ENCODE results near the gene ADSS1.

ADSS1 gene

DNA sequence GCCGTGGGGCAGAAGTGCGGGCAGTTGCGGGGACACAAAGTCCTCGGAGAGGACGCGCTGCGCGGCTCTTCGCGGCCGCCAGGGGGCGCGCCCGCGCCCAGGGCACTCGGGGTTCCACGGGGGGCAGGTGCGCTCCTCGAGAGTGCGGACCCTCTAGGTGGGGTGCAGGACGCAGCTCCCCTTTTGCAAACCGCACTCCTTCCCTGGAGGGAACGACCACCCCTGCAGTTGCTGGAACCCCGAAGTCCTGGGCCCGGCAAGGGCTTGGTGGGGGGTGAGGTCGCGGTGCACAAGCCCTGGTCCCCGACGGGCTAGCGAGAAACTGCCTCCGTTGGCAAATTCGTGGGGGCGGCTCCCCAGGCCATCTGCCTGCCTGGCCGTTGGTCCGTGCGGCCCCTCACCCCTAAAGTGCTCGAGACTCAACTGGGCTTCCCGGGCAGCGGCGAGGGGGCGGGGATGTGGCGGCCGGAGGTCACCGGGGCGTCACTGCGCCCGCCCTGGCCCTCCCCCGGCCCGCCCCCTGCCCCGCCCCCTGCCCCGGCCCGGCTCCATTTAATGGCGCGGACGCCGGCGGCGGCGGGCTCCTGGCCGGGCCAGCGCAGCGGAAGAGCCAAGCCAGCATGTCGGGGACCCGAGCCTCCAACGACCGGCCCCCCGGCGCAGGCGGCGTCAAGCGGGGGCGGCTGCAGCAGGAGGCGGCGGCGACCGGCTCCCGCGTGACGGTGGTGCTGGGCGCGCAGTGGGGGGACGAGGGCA, at the start of gene ADSS1:
Gene ADSS1, plus strand, starts transcription at position 579 of the 756 bp plus-strand sequence. Its CDS starts 42 bp downstream, at position 621.
- peak; percentile 69 for DNase-seq (ENCODE audit: low read depth, low spot score)

DNA sequence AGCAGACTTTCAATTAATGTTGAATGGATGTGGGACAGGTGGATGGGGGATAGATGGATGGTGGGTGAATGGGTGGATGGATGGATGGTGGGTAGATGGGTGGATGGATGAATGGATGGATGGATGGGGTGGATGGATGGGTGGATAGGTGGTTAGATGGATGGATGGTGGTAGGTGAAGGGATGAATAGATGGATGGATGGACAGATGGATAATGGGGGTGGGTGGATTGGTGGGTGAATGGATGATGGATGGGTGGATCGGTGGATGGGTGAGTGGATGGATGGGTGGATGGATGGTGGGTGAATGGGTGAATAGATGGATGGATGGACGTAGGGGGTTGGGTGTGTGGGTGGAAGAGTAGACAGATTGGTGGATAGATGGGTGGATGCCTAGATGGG, 48.6 kb upstream of the ADSS1 start:
- no peak for DNase-seq (ENCODE audit: low read depth, low spot score)

DNA sequence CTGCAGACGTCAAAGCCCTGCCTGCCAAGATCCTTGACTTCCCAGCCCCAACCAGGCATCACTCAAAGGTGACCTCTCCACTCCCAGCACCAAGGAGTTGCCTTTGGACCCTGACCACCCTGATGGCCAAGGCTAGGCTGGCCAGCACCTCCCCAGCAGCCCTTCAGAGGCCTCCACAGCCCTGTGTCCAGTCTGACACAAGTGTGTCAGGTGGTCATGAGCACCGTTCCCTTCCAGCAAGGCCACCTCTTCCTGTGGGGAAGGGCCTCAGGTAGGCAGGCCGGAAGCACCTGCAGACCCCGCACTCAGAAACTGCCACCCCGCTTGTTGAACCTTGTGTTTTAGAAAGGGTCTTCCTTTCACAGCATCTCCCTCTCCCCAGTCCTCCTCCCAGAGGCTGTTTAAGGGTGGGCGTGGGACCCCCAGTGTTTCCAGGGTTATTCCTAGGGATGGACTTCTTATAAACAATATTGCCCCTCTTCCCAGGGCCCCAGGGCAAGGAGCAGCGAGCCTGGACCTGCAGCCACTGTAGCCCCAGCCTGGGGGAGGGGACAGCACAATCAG, 47.8 kb upstream of the ADSS1 start:
- DNase-seq (ENCODE audit: low read depth, low spot score) = no peak

DNA sequence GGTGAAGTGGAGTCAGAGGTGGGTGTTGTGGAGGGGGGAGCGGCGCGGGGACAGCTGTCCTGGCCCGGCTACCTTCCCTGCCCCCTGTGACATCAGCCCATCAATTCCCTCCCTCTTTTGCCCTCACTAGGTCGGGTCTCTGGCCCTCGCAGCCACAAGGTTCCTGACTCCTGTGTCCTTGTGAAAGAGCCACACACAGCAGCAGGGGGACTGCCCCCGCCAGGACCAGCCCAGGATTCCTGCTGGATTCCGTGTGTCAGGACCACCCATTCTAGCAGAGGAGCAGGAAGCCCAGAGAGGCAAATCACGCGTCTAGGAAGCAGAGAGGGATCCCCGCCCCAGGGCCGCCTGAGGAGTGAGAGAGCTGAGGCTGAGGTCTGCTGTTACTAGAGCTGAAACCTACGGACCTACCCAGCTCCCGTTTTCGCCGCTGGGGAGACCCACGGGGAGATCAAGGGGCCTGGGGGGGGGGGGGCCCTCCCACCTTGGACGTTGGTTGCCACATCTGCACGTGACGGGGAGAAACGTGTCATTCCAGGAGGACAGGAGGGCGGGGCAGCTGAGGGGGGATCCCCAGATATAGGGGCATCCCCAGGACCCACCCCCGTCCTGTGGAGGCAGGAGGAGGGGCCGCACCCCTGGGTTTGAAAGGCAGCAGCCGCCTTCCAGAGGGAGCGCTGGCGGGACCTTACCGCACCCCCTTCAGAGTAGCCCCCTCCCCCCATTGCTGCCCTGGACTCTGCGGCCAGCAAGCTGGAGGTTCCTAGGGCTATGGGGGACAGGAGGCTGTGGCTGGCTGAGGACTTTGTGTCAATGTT, 47.1 kb upstream of the ADSS1 start:
- DNase-seq (ENCODE audit: low read depth, low spot score) = peak; percentile 76

DNA sequence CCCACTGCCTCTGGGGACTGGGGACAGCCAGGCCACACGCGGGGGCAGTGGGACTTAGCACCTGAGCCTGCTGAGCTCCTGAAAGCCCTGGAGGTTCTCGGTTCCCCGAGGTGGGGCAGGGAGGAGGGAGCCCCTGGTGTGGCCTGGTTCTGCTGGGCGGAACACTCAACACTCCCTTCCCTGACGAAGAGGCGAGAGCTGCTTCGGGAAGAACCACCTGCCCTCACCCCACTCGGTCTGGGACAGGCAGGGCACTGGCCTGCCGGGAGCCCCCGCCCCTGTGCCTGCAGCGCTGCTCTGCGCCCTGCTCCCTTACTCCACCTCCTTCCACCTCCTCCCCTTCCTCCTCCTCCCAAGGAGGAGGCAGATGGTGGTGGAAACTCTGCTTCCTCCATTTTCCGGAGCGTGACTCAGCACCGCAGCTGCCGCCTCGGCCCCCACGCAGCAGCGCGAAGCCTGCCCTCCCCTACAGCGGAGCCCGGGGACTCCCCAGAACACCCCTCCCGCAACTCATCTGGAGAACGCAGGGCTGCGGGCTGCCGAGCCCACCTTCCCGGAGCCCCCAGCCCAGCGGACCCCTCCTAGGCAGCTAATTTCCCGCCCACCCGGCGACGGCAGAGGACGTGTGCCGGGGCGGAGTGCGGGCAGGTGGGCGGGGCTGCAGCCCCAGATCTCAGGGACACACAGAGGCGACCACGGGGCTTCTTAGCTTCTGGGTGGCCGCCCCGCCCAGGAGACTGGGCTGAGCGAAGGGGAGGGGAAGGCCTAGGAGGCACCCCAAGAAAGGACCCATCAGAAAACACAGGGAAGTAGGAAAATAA, 46.3 kb upstream of the ADSS1 start:
- peak; percentile 87 for DNase-seq (ENCODE audit: low read depth, low spot score)

DNA sequence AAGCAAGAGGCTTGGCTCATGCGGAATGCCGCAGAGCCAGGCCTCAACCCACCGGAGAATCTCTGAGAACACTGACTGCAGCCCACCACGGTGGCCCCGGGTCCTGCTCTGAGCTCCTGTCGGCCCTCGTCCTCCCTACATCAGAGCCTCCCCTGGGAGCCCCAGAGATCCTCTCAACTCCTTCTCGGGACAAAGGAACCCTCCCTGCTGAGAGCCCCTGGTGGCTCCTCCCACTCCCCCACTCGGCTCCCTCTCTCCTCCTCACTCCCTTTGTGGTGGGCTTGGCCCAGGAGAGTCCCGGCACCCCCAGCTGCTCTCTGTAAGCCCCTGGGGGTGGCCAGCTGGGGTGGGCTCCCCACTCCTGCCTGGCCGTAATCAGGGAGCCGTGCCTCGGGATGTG, 45.7 kb upstream of the ADSS1 start:
- peak; percentile 62 for DNase-seq (ENCODE audit: low read depth, low spot score)

DNA sequence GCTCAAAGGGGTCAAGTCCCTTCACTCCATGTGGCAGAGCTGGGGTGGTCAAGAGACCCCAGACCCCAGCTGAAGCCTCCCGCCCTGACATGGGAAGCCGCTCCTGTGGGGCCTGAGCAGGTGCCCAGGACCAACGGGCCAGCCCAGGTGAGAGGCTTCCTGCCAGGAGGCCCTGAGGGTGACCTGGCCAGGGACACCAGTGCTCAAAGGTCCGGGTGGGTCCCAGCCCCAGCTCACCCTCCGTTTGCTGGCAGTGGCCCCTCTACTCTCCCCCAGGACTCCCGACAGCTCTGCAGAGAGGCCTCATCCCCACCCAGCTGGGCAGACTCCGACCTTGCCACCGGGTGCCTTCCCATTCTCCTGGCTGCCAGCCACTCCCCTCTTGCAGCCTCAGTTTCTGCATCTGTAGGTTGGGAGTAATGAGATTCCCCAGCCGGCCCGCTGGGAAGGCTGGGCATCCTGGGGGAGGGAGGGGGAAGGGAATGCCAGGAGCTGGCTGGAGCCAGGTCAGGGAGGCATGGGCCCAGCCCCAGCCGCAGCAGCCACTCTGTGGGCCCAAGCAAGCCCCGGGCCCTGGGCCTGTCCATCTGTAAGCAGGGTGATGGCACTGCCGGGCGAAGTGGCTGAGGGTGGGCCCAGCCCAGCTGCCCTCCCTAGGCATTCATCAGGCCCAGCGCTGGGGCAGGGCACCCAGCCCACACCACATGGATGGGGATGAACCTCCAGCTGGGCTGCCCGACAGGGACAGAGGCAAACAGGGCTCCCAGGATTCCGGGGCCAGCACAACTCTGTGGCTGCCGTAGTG, 44.9 kb upstream of the ADSS1 start:
- no peak for DNase-seq (ENCODE audit: low read depth, low spot score)

DNA sequence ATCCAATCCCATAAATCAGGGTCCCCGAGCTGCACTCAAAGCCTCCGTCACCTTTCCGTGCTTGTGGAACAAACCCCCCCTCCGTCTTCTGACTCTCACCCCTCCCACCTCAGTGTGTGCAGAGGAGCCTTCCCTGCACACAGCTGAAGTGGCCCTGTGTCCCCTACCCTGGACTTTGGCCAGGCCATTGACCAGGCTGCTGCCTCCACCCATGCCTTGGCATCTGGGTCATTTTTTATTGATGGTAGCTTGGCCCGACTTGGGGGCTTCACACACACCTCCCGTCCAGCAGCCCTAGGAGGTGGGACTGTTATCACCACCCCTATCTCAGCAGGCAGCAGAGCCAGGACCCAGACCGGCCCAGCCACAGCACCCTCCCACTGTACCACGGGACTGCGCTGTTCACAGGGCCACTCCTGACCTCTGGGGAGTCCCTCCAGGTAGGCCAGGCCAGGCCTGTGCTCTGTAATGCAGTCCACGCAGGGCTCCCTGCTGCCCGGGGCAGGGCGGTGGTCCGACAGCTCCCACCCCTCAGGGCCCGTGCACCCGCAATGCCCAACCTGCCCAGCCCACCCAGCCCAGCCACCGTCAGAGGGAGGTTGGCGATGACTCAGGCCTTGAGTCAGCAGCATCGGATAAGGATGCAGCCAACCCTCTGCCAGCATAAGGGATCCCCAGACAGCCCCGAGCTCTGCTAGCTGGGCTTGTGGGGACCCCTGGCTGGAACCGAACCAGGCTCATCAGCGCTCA, 43.8 kb upstream of the ADSS1 start:
- DNase-seq (ENCODE audit: low read depth, low spot score) = peak; percentile 76

DNA sequence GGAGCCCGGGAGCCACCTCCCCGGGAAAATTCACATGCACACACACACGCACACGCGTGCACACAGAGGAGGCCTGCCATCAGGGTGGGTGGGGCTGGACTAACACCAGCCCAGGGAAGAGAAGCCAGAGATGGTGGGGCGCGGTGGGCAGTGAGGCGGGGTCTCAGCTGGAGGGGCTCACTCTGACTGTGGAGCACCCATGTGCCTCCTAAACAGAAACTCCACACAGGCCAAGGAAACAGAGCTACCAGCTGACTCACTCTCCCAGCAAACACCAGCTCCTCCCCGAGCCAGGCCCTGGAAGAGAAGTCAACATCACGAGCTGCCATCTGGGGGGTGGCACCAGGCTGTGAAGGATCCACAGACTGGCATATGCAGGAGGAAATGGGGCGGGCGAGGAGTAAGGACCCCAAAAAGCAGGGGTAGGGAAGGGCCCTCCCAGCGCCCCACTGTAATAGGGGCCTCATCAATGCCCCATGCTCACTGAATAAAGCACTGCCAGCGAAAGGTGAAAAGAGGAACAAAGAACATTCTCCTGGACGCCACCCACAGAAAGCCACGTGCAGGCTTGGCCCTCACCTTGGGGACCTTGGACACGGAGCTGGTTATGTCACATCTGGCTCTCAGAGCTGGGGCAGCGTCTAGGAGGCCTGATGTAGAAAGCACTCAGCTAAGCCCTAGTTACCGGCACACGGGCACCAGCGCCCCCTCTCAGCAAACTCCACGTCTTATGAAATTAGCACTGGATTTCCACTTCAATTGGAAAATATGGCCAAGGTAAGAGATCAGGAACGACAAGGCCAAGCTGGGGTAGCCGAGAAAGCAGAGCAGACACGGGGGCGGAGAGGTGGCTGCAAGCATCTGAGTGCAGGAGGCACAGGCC, 43.0 kb upstream of the ADSS1 start:
- DNase-seq (ENCODE audit: low read depth, low spot score) = no peak

DNA sequence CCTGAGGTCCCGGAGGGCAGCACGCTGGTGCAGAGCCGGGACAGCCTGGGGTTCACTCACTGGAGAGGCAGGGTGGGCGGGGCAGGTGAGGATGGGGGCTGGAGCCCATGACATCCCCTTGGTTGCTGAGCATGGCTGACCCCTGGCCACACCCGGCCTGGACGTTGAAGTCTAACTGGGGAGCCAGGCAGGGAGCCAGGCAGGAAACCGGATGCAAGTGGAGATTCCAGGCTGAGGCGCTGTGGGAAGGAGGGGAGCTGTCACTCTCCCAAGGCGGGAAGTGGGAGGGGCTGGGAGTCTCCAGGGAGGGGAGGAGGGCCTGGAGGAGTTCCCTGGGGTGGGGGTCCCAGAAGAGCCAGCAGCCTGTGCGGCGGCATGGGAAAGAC, 42.3 kb upstream of the ADSS1 start:
- peak; percentile 93 for DNase-seq (ENCODE audit: low read depth, low spot score)

DNA sequence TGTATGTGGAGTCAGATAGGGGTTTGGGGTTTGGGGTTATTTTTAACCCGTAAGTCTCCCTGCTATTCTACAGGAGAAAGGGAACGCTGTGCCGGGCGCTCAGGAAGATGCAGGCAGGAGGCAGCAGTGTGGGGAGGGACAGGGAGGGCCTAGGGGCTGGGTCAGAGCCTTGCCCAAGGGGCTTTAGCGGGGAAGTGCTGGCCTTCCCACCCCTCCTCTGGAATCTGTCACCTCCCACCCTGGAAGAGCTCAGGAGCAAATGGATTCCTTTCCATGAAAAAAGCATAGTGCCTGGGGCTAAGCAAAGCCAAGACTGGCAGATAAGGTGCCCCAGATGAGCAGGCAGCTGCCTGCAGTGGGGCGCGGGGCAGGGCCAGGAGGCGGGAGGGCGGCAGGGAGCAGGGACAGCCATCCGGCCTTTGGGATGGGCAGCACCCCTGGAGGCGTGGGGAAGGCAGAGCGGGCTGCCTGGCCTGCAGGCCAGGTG, 41.9 kb upstream of the ADSS1 start:
- peak; percentile 99 for DNase-seq (ENCODE audit: low read depth, low spot score)

DNA sequence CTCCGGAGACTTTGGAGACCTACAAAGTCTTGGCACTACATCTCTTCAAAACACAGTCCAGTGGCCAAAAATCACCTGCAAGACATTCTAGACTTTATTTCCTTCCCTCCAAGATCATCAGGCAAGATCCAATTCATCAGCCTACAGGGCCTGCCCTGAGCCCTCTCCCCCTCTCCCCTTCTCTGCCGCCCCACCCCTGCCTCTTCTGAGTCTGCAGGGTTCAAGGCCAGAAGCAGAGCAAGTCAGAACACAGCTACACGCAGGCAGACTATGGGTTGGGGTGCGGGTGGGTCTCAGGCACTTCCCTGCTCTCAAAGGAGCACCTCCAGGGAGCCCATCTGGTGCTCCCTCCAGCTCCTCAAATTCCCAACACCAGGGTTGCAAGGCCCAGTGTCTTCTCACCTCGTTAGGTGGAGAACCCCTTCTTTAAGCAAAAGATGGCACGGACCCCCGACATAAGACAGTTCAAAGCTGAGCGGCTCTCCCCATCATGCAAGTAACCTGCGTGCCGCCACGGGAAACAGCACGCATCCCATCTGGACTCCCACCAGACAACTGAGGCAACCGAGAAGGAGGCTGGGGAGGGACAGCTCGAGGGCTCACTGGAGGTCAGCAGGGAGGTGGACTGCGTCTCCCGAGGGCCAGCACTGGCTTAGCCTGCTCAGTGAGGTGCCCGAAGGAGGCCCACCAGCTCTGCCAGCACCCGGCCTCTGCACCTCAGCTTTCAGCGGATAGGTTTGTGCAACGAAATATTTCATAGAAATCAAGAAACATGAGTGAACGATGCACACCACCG, 40.2 kb upstream of the ADSS1 start:
- DNase-seq (ENCODE audit: low read depth, low spot score) = no peak

DNA sequence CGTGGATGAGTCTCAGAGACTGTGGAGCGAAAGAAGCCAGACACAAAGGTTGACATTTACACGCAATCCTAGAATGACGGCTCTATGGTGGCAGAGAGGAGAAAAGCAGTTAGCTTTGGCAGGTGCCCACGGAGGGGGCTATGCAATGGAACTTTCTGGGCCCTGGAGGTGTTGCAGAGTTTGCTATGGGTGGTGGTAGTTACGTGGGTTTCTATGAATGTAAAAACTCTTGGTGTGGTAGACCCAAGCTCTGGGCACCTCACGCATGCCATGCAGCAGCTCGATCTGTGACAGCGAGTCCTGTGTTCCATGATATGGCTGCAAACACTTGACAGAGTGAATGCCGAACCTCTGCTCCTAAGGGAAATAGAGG, 39.6 kb upstream of the ADSS1 start:
- DNase-seq (ENCODE audit: low read depth, low spot score) = no peak

DNA sequence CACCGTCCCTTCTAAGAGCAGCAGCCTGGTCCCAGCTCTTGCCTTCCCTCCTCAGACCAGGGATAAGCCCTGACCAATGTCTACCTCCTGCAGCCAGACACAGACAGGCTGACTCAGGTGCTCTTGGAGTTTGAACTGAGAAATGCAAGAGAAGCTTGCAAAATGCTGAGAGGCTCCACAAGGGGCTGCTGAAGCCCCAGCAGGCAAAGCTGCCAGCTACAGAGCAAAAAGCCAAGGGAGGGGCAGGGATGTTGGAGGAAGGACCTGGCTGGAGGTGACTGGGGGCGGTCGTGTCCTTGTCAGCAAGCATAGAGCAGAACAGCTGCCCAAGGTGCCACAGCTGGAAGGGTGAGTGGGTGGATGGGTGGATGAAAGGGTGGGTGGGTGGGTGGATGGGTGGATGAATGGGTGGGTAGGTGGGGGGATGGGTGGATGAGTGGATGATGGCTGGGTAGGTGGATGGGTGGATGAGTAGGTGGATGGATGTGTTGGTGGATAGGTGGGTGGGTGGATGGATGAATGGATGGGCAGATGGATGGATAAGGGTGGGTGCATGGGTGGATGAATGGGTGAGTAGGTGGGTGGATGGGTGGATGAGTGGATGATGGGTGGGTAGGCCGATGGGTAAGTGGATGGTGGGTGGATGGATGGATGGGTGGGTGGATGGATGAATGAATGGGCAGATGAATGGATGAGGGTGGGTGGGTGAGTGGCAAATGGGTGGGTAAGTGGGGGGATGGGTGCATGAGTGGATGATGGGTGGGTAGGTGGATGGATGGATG, 38.6 kb upstream of the ADSS1 start:
- DNase-seq (ENCODE audit: low read depth, low spot score) = peak; percentile 66

DNA sequence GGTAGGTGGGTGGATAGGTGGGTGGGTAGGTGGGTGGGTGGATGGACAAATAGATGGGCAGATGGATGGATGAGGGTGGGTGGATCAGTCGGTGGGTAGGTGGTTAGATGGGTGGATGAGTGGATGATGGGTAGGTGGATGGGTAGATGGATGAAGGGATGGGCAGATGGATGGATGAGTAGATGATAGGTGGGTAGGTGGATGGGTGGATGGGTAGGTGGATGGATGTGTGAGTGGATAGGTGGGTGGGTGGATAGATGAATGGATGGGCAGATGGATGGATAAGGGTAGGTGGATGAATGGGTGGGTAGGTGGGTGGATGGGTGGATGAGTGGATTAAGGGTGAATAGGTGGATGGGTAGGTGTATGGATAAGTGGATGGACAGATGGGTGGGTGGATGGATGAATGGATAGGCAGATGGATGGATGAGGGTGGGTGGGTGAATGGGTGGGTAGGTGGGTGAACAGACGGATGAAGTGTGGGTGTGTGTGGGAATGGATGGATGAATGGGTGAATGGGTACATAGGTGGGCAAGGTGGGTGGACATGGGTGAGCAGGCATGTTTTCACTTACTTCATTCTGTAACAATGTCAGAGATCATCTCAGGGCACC, 37.9 kb upstream of the ADSS1 start:
- DNase-seq (ENCODE audit: low read depth, low spot score) = no peak

DNA sequence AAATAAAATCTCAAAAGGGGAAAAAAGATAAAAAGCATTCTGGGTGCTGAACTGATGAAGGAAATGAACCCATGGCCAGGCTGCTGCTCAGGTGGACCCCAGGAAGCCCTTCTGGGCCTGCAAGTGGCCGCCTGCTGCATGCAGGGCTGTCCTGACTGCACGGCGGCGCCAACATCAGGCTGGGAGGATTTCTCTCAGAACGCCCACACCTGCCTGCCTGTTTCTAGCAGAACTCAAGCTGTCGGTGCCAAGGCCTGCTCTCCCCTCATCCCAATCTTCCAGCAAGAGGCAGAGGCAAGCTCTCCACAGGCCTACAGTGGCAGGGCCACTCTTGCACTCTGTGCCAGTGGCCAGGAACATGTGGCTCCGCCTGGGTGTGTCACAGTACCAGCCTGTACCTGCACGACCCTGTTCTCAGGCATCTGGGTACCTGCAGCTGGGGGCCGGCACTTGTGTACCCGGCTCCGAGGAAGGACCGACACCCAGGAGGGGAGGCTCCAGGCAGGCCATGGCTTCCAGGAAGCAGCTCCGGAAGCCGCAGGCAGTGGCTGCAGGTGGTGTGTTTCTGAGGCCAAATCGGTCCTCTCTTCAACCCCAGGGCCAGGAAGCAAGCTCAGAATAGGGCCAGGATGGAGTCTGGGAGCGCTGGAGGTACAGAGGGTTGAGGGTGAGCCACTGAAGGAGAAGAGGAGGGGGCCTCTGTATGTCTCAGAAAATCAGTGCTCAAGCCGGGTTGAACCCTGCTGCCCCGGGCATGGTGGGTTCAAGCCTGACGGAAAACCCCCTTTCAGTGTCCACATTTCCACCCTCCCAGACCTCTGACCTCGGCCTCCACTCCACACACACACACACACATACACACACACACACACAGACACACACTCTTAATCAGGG, 37.2 kb upstream of the ADSS1 start:
- DNase-seq (ENCODE audit: low read depth, low spot score) = no peak
